Heart right ventricle (tissue), 16 donors: Measurements from ENCODE around the gene FAF2. TPM values are rescaled to one million over a fixed set of nuclear protein-coding genes. Genes with fewer than 3 reads are reported as not detected.

Source experiments
- ATAC-seq, 8 donors: fragments of 200-7000 bp; cut with Tn5 transposase; one replicate each; pipeline ENCODE4 v1.9.1; 2020; ENCODE audit warnings: mild to moderate bottlenecking in 8 of 8, moderate library complexity in 8 of 8, moderate number of reproducible peaks in 1 of 8
- DNase-seq, 2 donors: peaks; one replicate each; pipeline ENCODE4 v3.0.0-alpha.2; 2020
- H3K27ac ChIP-seq, 10 donors: fragments of 200-600 bp; sonication (generic) in 2 of 10; one replicate each; pipeline versions ENCODE4 v1.5.0 to v1.8.0; 2020 to 2022; ENCODE audit warnings: mild to moderate bottlenecking in 3 of 10
- H3K27me3 ChIP-seq, 7 donors: fragments of 200-600 bp; one replicate each; pipeline ENCODE4 v1.8.0; 2021 to 2022; ENCODE audit warnings: mild to moderate bottlenecking in 2 of 7
- H3K36me3 ChIP-seq, 9 donors: fragments of 200-600 bp; sonication (generic) in 1 of 9; one replicate each; pipeline versions ENCODE4 v1.5.0 to v1.8.0; 2020 to 2022; ENCODE audit warnings: mild to moderate bottlenecking in 2 of 9
- H3K4me1 ChIP-seq, 9 donors: fragments of 200-600 bp; sonication (generic) in 1 of 9; one replicate each; pipeline versions ENCODE4 v1.5.0 to v1.8.0; 2020 to 2022; ENCODE audit warnings: mild to moderate bottlenecking in 4 of 9
- H3K4me3 ChIP-seq, 10 donors: fragments of 200-600 bp; sonication (generic) in 2 of 10; one replicate each; pipeline versions ENCODE4 v1.5.0 to v1.8.0; 2020 to 2022; ENCODE audit warnings: mild to moderate bottlenecking in 7 of 10, moderate library complexity in 2 of 10
- H3K9me3 ChIP-seq, 11 donors: fragments of 200-600 bp in 10 of 11; sonication (generic) in 2 of 11; one replicate each; pipeline versions ENCODE4 v1.5.0 to v1.8.0; 2013 to 2022; ENCODE audit warnings: mild to moderate bottlenecking in 2 of 11, control low read depth in 1 of 11, moderate library complexity in 1 of 11
- WGBS, 2 donors: extraction: QIAGEN DNeasy Blood & Tissue Kit; methylation state at CpG; one replicate each; pipeline ENCODE4 v1.1.7; 2013; ENCODE audit warnings: inconsistent platforms in 1 of 2; 5-methylcytosine and 5-hydroxymethylcytosine counted together
- intact Hi-C, 10 donors: fragments of 100-400 bp; cut with DNase I; formaldehyde crosslinking; loops; one replicate each; pipeline versions ENCODE4 v1.11.1 to v1.14.2; 2022
- polyA plus RNA-seq, 2 donors: library from polyadenylated mRNA; stranded (reverse); fragments of 200-250 nt; gene quantifications; one replicate each; pipeline ENCODE4 v1.2.3, GENCODE V29; 2013
- total RNA-seq, 10 donors: library from RNA; stranded (reverse); fragmentation: NEBNext Ultra II Directional in 3 of 10; extraction: Animal tissue kit (Norgen Biotek cat#: 25700) in 3 of 10; gene quantifications; one replicate each; pipeline versions ENCODE4 v1.2.1 to v1.2.4, GENCODE V29; 2021 to 2023
- TF ChIP-seq, protein P1 (sequence below), 9 donors: fragments of 200-600 bp; sonication (generic) in 2 of 9; IDR thresholded peaks; one replicate each; pipeline versions ENCODE4 v1.5.0 to v1.8.0; 2021 to 2022; ENCODE audit warnings: antibody characterized with exemption in 9 of 9, mild to moderate bottlenecking in 5 of 9, moderate library complexity in 1 of 9
- donor health status: Arrhythmogenic right ventricular cardiomyopathy.
- donor health status: ischemic (EF 13 %, LVEDD 7.1; RV severe dilation, severe dysfunction).
- donor health status: healthy with polysubstance abuse.
- donor health status: DM: no; HTN: yes; CAD: no.
- donor health status: DM: no; HTN: no; CAD: no.
- donor health status: ischemic (EF 25% LVEDD 6.9; RV normal size, moderate dysfunction).
- donor health status: ischemic (EF 25% LVEDD 5.7; RV mildly dilated, moderate dysfunction).
- donor health status: healthy.
- donor health status: DM: yes; HTN: yes; CAD: no.
- donor health status: Ischemic cardiomyopathy.
- donor health status: ischemic (EF 35%, LVEDD 5.7; RV mildly dilated, moderate dysfunction).
- donor health status: nonischemic (EF 11% LVEDD 7.7; RV severe dilation, severe dysfunction).
- donor health status: DM: yes; HTN: yes; CAD: no.
- donor health status: PGD.
- donor health status: ischemic (EF 29% LVEDD 5.4; RV normal size, mild dysfunction).
- donor health status: nonischemic (EF 23%, LVEDD 6.1; RV moderate dilation, normal function).

Gene FAF2
- total and polyA plus RNA-seq, 12 donors, result 10.1 to 19.9 (median 14.6) TPM

DNA sequence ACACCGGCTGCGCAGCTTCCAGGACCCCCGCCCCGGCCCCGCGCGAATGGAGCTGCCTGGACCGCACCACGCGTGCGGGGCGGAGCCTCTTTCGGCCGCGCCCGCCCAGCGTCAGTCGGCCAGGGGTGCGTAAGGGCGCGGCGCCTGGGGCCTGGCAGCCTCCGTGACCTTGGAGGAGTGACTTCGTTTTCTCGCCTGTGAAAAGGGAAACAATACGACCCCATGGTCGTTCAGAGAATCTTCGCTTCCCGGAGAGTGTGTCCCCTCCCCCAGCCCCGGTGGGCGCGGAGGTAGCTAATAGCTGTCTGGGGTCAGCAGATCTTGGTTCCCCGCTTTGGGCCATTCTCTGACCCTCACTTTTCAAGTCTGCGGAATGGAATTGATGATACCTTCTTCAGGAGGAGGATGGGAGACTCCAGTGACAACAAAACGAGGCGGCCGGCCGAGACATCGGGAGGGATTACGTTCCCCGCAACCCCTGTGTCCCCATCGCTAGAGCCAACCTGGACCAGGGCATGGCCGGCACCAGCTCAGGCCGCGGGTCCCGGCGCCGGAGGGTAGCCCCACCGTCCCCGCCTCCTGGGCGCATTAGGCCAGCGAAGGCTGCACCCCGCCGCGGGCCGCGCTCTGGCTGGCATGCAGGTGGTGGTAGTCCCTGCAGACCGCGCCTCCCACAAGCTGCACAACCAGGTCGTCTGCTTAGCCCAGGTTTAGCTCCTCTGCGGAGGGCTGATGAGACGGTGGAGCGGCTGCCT lies 95.4 kb downstream of the FAF2 start:
- peak overlapping the region; percentile 55 to 85 (median 71) for H3K4me3 ChIP-seq
- H3K9me3 ChIP-seq, result no peaks in the 10 kb centered on the region
- ATAC-seq (peak; percentile 83 to 94 (median 89)), DNase-seq (peak; percentile 71 to 82)
- H3K4me1 ChIP-seq, result peaks cover 0 to 55% (median 30%) of the 10 kb centered on the region in 9 donors
- H3K27ac ChIP-seq, result peak overlapping the region; percentile 73 to 94 (median 90)
- H3K36me3 ChIP-seq, result no peaks in the 10 kb centered on the region
- TF ChIP-seq, protein P1, sequence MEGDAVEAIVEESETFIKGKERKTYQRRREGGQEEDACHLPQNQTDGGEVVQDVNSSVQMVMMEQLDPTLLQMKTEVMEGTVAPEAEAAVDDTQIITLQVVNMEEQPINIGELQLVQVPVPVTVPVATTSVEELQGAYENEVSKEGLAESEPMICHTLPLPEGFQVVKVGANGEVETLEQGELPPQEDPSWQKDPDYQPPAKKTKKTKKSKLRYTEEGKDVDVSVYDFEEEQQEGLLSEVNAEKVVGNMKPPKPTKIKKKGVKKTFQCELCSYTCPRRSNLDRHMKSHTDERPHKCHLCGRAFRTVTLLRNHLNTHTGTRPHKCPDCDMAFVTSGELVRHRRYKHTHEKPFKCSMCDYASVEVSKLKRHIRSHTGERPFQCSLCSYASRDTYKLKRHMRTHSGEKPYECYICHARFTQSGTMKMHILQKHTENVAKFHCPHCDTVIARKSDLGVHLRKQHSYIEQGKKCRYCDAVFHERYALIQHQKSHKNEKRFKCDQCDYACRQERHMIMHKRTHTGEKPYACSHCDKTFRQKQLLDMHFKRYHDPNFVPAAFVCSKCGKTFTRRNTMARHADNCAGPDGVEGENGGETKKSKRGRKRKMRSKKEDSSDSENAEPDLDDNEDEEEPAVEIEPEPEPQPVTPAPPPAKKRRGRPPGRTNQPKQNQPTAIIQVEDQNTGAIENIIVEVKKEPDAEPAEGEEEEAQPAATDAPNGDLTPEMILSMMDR (IDR thresholded peaks at IDR 0.05), result no peak
- intact Hi-C loops, result loop anchor here in 4 of 10 donors (5.0 to 10.0 kb wide), 2 partner anchors 96 to 129 kb away; partner anchors contain the start of genes FAF2 (in 3 of the 4) and CLTB (in 1 of the 4)
- no peaks in the 10 kb centered on the region for H3K27me3 ChIP-seq
- 1% methylated on average over 62 to 63 of the region's 63 CpGs for WGBS, 2 donors

DNA sequence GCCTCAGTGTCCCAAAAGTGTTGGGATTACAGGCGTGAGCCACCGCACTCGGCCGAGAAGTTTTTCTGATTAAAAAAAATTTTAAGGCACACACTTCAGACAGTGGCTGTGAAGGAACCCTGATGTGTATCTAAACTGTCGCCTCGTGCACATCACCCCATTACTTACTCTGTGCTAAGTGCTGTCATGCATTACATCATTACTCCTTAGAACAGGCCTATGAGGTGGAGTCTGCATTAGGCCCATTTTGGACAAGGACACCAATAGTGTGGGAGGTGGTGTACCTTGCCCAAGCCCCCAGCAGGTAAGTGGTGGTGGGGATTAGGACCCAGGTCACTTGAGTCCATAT lies 97.2 kb downstream of the FAF2 start:
- no peaks in the 10 kb centered on the region for H3K27me3 ChIP-seq
- no peaks in the 10 kb centered on the region for H3K9me3 ChIP-seq
- H3K36me3 ChIP-seq, result no peaks in the 10 kb centered on the region
- no peak for DNase-seq
- 93 to 97% methylated on average over 6 of the region's 6 CpGs for WGBS, 2 donors
- intact Hi-C loops, result loop anchor here in 1 of 10 donors (10.0 kb wide), 1 partner anchor 131 kb away; the partner anchor contains the start of gene CLTB
- peaks cover 0 to 43% (median 23%) of the 10 kb centered on the region in 9 donors for H3K4me1 ChIP-seq
- no peak overlapping the region for H3K27ac ChIP-seq
- no peak overlapping the region for H3K4me3 ChIP-seq
- no peak for ATAC-seq
- TF ChIP-seq, protein P1 (IDR thresholded peaks at IDR 0.05), result no peak

DNA sequence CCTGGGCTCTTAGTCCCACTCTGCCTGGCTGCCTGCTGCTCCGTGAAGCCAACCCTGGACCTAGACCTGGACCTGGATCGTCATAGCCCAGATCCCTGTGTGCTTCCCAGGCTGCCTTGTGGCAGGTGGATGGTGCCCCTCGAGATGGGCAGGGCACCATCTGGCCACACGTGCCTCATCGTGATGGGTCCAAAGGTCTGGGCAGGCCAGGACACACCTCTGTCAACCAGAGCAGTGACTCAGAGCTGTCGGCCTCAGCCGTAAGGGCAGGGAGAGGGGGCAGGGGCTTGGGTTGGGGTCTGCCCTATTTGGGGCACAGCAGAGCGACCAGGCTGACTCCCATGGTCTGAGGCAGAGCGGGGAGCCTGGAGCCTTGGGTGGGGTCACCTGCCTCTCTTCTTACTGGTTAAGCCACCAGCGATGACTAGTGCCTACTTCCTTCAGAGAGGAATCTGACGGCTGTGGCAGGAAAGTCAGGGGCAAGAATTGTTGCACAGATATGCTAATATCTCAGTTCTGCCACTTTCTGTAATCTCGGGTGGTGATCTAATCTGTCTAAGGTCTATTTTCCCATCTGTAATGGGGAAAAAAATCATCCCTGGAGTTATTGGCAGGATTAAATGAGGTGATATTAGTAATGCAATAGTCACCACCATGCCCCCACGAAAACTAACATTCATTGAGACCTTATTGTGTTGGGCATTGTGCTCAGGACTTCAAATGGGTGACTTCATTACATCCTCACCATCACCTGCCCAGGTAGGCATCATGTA lies 97.7 kb downstream of the FAF2 start:
- DNase-seq, result no peak
- Histone ChIP-seq H3K4me1 (peaks cover 0 to 40% (median 23%) of the 10 kb centered on the region in 9 donors), H3K27ac (no peak overlapping the region), H3K4me3 (no peak overlapping the region), H3K9me3 (no peaks in the 10 kb centered on the region), H3K27me3 (peaks cover 0 to 3% (median 0%) of the 10 kb centered on the region in 7 donors), H3K36me3 (no peaks in the 10 kb centered on the region)
- WGBS, 2 donors, result 85 to 87% methylated on average over 13 of the region's 13 CpGs
- ATAC-seq, result no peak
- intact Hi-C loops, result loop anchor here in 1 of 10 donors (10.0 kb wide), 1 partner anchor 131 kb away; the partner anchor contains the start of gene CLTB
- TF ChIP-seq, protein P1 (IDR thresholded peaks at IDR 0.05), result no peak

DNA sequence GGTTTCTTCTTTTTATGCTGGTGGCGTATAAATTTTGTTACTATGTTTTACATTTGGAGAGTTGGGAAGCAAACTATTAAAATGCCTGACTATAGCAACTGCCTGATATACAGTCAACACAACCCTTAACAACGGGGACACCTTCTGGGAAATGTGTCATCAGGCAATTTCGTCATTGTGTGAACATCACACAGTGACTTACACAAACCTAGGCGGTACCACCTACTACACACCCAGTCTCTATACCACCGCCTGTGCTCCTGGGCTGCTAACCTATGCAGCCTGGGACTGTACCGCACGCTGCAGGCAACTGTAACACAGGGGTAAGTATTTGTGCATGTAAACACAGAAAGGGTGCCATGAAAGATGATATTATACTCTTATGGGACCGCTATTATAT lies 99.6 kb downstream of the FAF2 start:
- Histone ChIP-seq H3K4me1 (peaks cover 0 to 21% (median 7%) of the 10 kb centered on the region in 9 donors), H3K9me3 (no peaks in the 10 kb centered on the region), H3K27ac (peak overlapping the region in 1 of 10 donors; percentile 42), H3K27me3 (peaks cover 0 to 12% (median 7%) of the 10 kb centered on the region in 7 donors), H3K36me3 (no peaks in the 10 kb centered on the region), H3K4me3 (no peak overlapping the region)
- TF ChIP-seq, protein P1 (IDR thresholded peaks at IDR 0.05), result no peak
- peak in 1 of 8 donors; percentile 40 for ATAC-seq
- DNase-seq, result no peak
- 75 to 77% methylated on average over 8 of the region's 8 CpGs for WGBS, 2 donors
- intact Hi-C loops, result loop anchor here in 1 of 10 donors (10.0 kb wide), 1 partner anchor 133 kb away; the partner anchor contains the start of gene CLTB
